ENCODE results near the gene EMILIN1.
A peak's percentile ranks its signal among the peaks of the same experiment; 100 is the strongest.
"Not testable (repeated sequence)": the region's sequence is repeated elsewhere in the genome, so short reads cannot be mapped to it uniquely, and the experiment has no call there.

EMILIN1 gene

GRCh38 chr2:27094353-27094984 lies 16.1 kb downstream of the EMILIN1 start:
- DNase-seq (ENCODE audit: low spot score), result no peak

- no peak for DNase-seq (ENCODE audit: low spot score)
Observed at GRCh38 chr2:27095427-27095744, 17.0 kb downstream of the EMILIN1 start.

GRCh38 chr2:27095745-27096651 lies 17.6 kb downstream of the EMILIN1 start:
- DNase-seq (ENCODE audit: low spot score), result peak; percentile 36

- no peak for DNase-seq (ENCODE audit: low spot score)
Observed at GRCh38 chr2:27096748-27097297, 18.4 kb downstream of the EMILIN1 start.

GRCh38 chr2:27097341-27097740 lies 18.9 kb downstream of the EMILIN1 start:
- DNase-seq (ENCODE audit: low spot score), result no peak

- no peak for DNase-seq (ENCODE audit: low spot score)
Observed at GRCh38 chr2:27099334-27099955, 21.0 kb downstream of the EMILIN1 start.

GRCh38 chr2:27100036-27100435 lies 21.6 kb downstream of the EMILIN1 start:
- no peak for DNase-seq (ENCODE audit: low spot score)

GRCh38 chr2:27102329-27102728 lies 23.9 kb downstream of the EMILIN1 start:
- no peak for DNase-seq (ENCODE audit: low spot score)

GRCh38 chr2:27105981-27106380 lies 27.6 kb downstream of the EMILIN1 start:
- no peak for DNase-seq (ENCODE audit: low spot score)

- DNase-seq (ENCODE audit: low spot score), result no peak
Observed at GRCh38 chr2:27108221-27108620, 29.8 kb downstream of the EMILIN1 start.

- DNase-seq (ENCODE audit: low spot score), result no peak
Observed at GRCh38 chr2:27109083-27109482, 30.7 kb downstream of the EMILIN1 start.

GRCh38 chr2:27110603-27111352 lies 32.4 kb downstream of the EMILIN1 start:
- DNase-seq (ENCODE audit: low spot score), result not testable (repeated sequence)

- not testable (repeated sequence) for DNase-seq (ENCODE audit: low spot score)
Observed at GRCh38 chr2:27111392-27112078, 33.1 kb downstream of the EMILIN1 start.

GRCh38 chr2:27115519-27115918 lies 37.1 kb downstream of the EMILIN1 start:
- DNase-seq (ENCODE audit: low spot score), result no peak

GRCh38 chr2:27117995-27118524 lies 39.6 kb downstream of the EMILIN1 start:
- DNase-seq (ENCODE audit: low spot score), result no peak

- DNase-seq (ENCODE audit: low spot score), result no peak
Observed at GRCh38 chr2:27118525-27119329, 40.3 kb downstream of the EMILIN1 start, which contains the start of gene CGREF1. Gene CGREF1 (minus strand): TSS chr2:27119128. CDS start chr2:27104366, 14,762 bp downstream.

- DNase-seq (ENCODE audit: low spot score), result not testable (repeated sequence)
Observed at GRCh38 chr2:27119330-27119670, 40.9 kb downstream of the EMILIN1 start.

- DNase-seq (ENCODE audit: low spot score), result no peak
Observed at GRCh38 chr2:27121906-27122305, 43.5 kb downstream of the EMILIN1 start.

- DNase-seq (ENCODE audit: low spot score), result no peak
Observed at GRCh38 chr2:27122791-27123190, 44.4 kb downstream of the EMILIN1 start.
